Cardiac fibroblast (primary cell): ENCODE data around the gene SHANK1.
A peak's percentile ranks its signal among the peaks of the same experiment; 100 is the strongest.

Experiments used
- DNase-seq, 2 donors: peaks; one replicate each; pipeline versions ENCODE4 v3.0.0 to v3.0.0-alpha.2; 2010; ENCODE audit warnings: low read depth in 2 of 2
- H3K4me3 ChIP-seq, 2 donors: replicated peaks in 1 of 2; 1 replicate in 1 of 2; 2 replicates in 1 of 2; pipeline ENCODE4 v1.5.1; 2011; ENCODE audit warnings: low read depth in 2 of 2, low read length in 2 of 2, mild to moderate bottlenecking in 2 of 2, moderate library complexity in 1 of 2
- TF ChIP-seq, protein P1 (sequence below): IDR thresholded peaks from one replicate; pipeline ENCODE4 v1.5.1; 2011; ENCODE audit warnings: low read depth, mild to moderate bottlenecking, low read length, inconsistent platforms

SHANK1 gene

DNA sequence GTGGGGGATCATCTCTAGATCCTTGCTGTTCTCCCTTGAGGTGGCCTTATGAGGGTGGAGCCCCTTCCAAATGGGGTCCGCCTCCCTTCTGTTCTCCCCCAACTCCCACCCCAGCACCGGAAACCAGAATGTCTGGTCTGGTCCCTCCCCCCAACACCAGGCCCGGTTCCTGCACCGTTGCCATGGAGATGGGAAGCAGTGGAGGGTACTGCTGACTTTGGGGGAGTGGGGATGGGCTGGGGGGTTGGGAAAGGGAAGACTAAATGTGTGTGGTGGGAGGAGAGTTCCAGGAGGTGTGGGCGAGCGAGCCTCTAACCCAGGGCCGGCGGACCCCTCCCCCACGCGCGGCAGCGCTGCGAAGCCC lies 1.7 kb downstream of the SHANK1 start:
- TF ChIP-seq, protein P1, sequence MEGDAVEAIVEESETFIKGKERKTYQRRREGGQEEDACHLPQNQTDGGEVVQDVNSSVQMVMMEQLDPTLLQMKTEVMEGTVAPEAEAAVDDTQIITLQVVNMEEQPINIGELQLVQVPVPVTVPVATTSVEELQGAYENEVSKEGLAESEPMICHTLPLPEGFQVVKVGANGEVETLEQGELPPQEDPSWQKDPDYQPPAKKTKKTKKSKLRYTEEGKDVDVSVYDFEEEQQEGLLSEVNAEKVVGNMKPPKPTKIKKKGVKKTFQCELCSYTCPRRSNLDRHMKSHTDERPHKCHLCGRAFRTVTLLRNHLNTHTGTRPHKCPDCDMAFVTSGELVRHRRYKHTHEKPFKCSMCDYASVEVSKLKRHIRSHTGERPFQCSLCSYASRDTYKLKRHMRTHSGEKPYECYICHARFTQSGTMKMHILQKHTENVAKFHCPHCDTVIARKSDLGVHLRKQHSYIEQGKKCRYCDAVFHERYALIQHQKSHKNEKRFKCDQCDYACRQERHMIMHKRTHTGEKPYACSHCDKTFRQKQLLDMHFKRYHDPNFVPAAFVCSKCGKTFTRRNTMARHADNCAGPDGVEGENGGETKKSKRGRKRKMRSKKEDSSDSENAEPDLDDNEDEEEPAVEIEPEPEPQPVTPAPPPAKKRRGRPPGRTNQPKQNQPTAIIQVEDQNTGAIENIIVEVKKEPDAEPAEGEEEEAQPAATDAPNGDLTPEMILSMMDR, result no peak
- H3K4me3 ChIP-seq, result peak overlapping the region in 1 of 2 donors; percentile 24
- no peak for DNase-seq

DNA sequence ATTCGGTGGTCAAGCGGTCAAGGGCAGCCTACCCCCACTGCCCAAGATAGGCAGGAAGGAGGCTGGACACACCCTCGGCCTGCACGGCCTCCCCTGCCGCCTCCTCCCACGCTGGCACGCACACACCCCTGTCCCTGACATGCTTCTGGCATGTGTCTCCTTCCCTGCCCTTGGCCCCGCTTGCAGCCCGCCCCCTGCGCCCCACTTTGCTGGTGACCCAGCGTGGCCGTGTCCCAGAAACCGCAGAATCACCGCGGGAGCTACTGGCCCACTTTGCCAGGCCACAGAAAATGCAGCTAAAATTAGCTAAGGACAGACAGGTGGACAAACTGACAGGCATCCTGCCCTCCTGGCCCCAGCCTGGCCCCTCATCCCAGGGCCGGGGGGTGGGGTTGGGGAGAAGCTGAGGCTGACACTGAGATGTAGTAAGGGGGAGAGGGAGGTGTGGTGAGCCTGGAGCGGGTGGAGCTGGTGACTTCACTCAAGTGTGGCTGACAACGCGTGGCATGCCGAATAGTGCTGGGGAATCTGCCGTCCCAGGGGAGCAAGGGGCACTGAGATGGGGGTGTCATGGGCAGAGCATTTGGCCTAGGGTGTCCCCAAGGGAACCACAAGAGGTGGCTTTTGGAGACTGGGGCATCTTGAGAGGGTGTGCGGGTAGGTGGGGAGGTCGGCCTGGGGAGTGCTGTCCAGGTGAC lies 2.4 kb downstream of the SHANK1 start:
- H3K4me3 ChIP-seq, result no peak overlapping the region
- DNase-seq, result no peak
- TF ChIP-seq, protein P1, result no peak

- TF ChIP-seq, protein P1, result no peak
- DNase-seq, result no peak
- no peak overlapping the region for H3K4me3 ChIP-seq
Measured at GRCh38 chr19:50716178-50717025, 3.2 kb downstream of the SHANK1 start.

DNA sequence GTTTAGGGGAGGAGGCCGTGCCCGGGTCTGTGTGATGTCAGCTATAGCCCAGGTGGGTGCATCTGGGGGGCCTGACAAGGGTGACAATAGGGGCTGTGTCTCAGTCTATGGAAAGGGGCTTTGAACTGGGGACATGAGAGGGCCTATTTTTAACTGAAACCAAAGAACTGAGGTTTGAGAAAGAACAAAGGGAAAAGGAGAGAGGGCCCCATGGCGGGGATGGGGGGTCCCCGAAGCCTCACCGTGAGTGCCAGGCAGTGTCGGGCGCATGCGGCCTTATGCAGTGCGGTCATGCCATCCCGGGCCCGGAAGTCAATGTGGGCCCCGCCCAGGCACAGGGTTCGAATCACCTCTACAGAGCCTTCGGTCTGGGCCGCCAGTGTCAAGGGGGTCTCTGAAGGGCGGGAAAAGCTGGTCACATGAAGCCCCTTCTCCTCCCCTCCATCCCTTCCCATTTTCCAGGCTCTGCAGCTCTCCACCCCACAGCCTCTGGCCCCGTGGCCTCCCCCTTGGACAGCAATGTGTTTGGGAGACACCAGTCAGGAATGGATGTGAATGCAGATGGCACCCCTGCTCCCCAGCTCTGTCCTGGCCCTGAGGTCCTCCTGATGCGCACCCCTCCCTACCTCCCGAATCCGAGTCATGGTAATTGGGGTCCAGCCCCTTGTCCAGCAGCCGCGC lies 5.9 kb downstream of the SHANK1 start:
- TF ChIP-seq, protein P1, result no peak
- no peak for DNase-seq
- no peak overlapping the region for H3K4me3 ChIP-seq

GRCh38 chr19:50712833-50713232 lies 6.8 kb downstream of the SHANK1 start:
- no peak overlapping the region for H3K4me3 ChIP-seq
- no peak for DNase-seq
- TF ChIP-seq, protein P1, result no peak

DNA sequence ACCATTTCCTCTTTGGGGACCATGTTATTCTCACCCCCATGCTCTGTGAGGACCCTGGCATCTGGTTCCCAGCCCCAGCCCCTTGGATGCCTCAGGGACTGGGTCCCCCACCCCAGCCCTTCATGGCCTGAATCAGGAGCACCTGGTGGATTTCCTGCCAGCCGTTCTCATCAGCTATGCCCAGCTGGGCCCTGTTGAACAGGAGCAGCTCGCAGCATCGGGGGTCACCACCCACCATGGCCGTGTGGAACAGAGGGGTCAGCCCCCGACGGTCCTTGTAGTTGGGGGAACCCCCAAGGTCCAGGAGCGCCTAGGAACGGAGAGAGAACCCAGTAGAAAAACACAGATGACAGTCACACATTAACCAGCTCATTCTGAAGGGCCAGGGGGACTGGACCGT lies 7.8 kb downstream of the SHANK1 start:
- DNase-seq, result no peak
- H3K4me3 ChIP-seq, result no peak overlapping the region
- TF ChIP-seq, protein P1, result no peak
